Choroid plexus epithelial cell (primary cell): ENCODE results near the gene UBAP2.

Source experiments
- DNase-seq: peaks from one replicate; pipeline ENCODE4 v3.0.0-alpha.2; 2010; ENCODE audit warnings: low read depth
- H3K4me3 ChIP-seq: 2 replicates; pipeline ENCODE4 v1.5.1; 2011; ENCODE audit warnings: low read depth, mild to moderate bottlenecking, control low read depth, low read length, moderate library complexity
- CTCF ChIP-seq: conservative IDR thresholded peaks from 2 replicates; pipeline ENCODE4 v1.5.1; 2011; ENCODE audit warnings: low read depth, mild to moderate bottlenecking, control low read depth, inconsistent platforms, low read length, moderate library complexity

The UBAP2 gene

GRCh38 chr9:33908114-33908513 lies 140.6 kb downstream of the UBAP2 start:
- no peak overlapping the region for H3K4me3 ChIP-seq
- no peak for DNase-seq
- no peak for TF ChIP-seq CTCF

- no peak overlapping the region for H3K4me3 ChIP-seq
- no peak for DNase-seq
- no peak for TF ChIP-seq CTCF
Observed at GRCh38 chr9:33907347-33907746, 141.3 kb downstream of the UBAP2 start.

GRCh38 chr9:33906769-33907168 lies 141.9 kb downstream of the UBAP2 start:
- no peak overlapping the region for H3K4me3 ChIP-seq
- no peak for TF ChIP-seq CTCF
- DNase-seq = no peak

- DNase-seq = no peak
- H3K4me3 ChIP-seq = no peak overlapping the region
- no peak for TF ChIP-seq CTCF
Observed at GRCh38 chr9:33905137-33905536, 143.6 kb downstream of the UBAP2 start.

GRCh38 chr9:33903157-33903780 lies 145.4 kb downstream of the UBAP2 start:
- H3K4me3 ChIP-seq = no peak overlapping the region
- no peak for DNase-seq
- TF ChIP-seq CTCF = no peak

GRCh38 chr9:33894316-33894715 lies 154.4 kb downstream of the UBAP2 start:
- H3K4me3 ChIP-seq = no peak overlapping the region
- no peak for DNase-seq
- TF ChIP-seq CTCF = no peak

GRCh38 chr9:33893861-33894260 lies 154.8 kb downstream of the UBAP2 start:
- no peak for DNase-seq
- no peak for TF ChIP-seq CTCF
- H3K4me3 ChIP-seq = no peak overlapping the region
